Measurements from ENCODE around the gene POLD3.

POLD3 gene

GRCh38 chr11:74672332-74672955 is 80.1 kb downstream of the POLD3 start:
- DNase-seq (ENCODE audit: insufficient read length, low spot score) (no peak), FAIRE-seq (no peak)

GRCh38 chr11:74672956-74673692 is 80.7 kb downstream of the POLD3 start:
- FAIRE-seq, result no peak
- DNase-seq (ENCODE audit: insufficient read length, low spot score), result no peak

- DNase-seq (ENCODE audit: insufficient read length, low spot score) (no peak), FAIRE-seq (no peak)
Measured at GRCh38 chr11:74673693-74674360, 81.4 kb downstream of the POLD3 start.

GRCh38 chr11:74675761-74676160 is 83.4 kb downstream of the POLD3 start:
- no peak for DNase-seq (ENCODE audit: insufficient read length, low spot score)
- no peak for FAIRE-seq

GRCh38 chr11:74676596-74676995 is 84.2 kb downstream of the POLD3 start:
- no peak for DNase-seq (ENCODE audit: insufficient read length, low spot score)
- FAIRE-seq, result no peak

GRCh38 chr11:74677131-74677530 is 84.7 kb downstream of the POLD3 start:
- FAIRE-seq (no peak), DNase-seq (ENCODE audit: insufficient read length, low spot score) (no peak)

GRCh38 chr11:74678041-74678440 is 85.7 kb downstream of the POLD3 start:
- no peak for DNase-seq (ENCODE audit: insufficient read length, low spot score)
- no peak for FAIRE-seq

GRCh38 chr11:74678591-74679512 is 86.5 kb downstream of the POLD3 start:
- DNase-seq (ENCODE audit: insufficient read length, low spot score) (no peak), FAIRE-seq (no peak)

- FAIRE-seq, result no peak
- DNase-seq (ENCODE audit: insufficient read length, low spot score), result no peak
Measured at GRCh38 chr11:74679513-74679865, 87.1 kb downstream of the POLD3 start.

GRCh38 chr11:74680035-74680671 is 87.8 kb downstream of the POLD3 start:
- DNase-seq (ENCODE audit: insufficient read length, low spot score) (no peak), FAIRE-seq (no peak)

GRCh38 chr11:74680703-74681531 is 88.5 kb downstream of the POLD3 start:
- DNase-seq (ENCODE audit: insufficient read length, low spot score), result no peak
- no peak for FAIRE-seq

GRCh38 chr11:74681686-74682651 is 89.6 kb downstream of the POLD3 start:
- FAIRE-seq (no peak), DNase-seq (ENCODE audit: insufficient read length, low spot score) (no peak)

- FAIRE-seq (no peak), DNase-seq (ENCODE audit: insufficient read length, low spot score) (no peak)
Measured at GRCh38 chr11:74682731-74683278, 90.4 kb downstream of the POLD3 start.

GRCh38 chr11:74683279-74683871 is 91.0 kb downstream of the POLD3 start:
- no peak for FAIRE-seq
- no peak for DNase-seq (ENCODE audit: insufficient read length, low spot score)

GRCh38 chr11:74683941-74684481 is 91.6 kb downstream of the POLD3 start:
- no peak for FAIRE-seq
- no peak for DNase-seq (ENCODE audit: insufficient read length, low spot score)

GRCh38 chr11:74684661-74685060 is 92.3 kb downstream of the POLD3 start:
- no peak for FAIRE-seq
- DNase-seq (ENCODE audit: insufficient read length, low spot score), result no peak

GRCh38 chr11:74685338-74685737 is 93.0 kb downstream of the POLD3 start:
- FAIRE-seq (no peak), DNase-seq (ENCODE audit: insufficient read length, low spot score) (no peak)

GRCh38 chr11:74685905-74686304 is 93.5 kb downstream of the POLD3 start:
- no peak for FAIRE-seq
- DNase-seq (ENCODE audit: insufficient read length, low spot score), result no peak

All from GM19239 (cell line).